HS-5 (cell line): Measurements from ENCODE around the gene RAB3B.

ENCODE experiments used
- DNase-seq: peaks from one replicate; pipeline ENCODE4 v3.0.0-alpha.2; 2012; ENCODE audit warnings: low read depth

The RAB3B gene

DNA sequence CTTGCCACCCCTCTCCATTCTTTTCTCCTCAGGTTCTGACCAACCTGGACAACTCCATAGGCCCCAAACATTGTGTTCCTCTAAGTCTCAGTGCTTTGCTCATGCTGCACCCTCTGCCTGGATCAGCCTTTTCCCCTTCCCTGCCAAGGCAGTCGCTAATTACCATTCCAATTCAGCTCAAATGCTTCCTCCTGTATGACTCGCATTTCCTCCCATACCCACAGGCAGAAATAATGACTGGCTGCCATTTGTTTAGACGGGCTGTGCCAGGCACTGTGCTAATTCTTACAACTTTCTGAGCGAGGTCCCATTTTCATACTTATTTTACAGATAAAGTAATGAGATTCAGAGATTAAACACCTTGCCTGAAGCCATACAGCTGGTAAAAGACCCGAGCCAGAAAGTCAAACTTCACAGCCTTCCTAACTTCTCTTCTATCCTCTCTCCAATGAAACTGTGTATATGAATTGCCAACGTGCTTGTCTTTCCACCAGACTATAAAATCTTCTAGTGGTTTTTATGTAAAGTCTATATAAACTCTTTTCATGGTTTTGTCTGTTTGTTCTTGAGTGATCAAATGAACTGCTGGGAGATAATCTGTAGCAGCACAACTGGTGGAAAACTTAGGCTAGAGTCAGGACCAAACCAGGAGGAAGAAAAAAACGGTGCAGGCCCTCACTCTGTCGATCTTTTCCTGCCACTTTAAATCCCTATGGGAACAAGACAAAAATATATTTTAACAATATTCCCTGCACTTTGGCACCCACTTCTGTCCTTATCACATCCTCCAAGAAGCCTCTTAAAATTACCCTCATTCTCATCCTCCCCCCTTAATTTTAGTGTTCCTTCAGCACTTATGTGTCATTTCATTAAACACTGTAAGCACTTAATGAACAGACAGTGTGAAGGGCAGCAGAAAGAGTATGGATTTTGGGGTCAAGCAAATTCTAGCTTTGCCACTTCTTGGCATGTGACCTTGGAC is 33.7 kb downstream of the RAB3B start:
- DNase-seq = peak; percentile 44

DNA sequence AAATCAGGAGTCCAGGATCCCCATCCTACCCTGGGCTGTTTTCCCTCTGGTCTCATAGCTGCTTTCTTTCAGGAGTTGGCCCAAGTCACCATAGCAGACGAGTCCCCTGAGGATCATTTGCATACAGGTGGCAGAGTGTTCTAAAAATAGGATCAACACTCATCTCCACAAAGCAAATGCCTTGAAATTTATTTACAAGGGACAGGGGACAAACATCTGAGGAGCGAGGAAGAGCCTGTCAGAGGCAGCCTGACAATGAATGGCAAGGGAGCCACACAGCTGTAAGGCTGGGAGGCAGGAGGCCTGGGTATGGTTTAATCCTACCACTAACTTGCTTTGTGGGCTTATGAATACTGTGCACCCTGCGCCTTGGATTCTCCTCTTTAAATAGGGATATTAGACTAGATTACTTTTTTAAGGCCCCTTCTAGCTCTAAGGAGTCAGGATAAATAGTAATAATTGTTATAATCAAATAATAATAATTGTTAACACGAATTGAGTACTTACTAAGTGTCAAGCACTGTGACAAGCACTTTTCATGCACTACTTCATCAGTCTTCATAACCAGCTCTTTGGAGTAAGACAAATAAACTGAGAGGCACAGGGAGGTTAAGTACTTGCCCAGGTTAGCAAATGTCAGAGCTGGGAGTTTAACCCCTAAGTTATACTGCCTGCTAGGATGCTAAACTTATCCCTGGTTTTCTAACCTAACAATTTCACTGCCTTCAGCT is 34.5 kb downstream of the RAB3B start:
- DNase-seq = no peak

GRCh38 chr1:51954783-51955182 is 35.7 kb downstream of the RAB3B start:
- no peak for DNase-seq

GRCh38 chr1:51953079-51953478 is 37.4 kb downstream of the RAB3B start:
- no peak for DNase-seq

- no peak for DNase-seq
These were observed 37.9 kb downstream of the RAB3B start for GRCh38 chr1:51952638-51953037.

- no peak for DNase-seq
These were observed 39.8 kb downstream of the RAB3B start for GRCh38 chr1:51950701-51951100.

GRCh38 chr1:51949014-51949702 is 41.3 kb downstream of the RAB3B start:
- no peak for DNase-seq

DNA sequence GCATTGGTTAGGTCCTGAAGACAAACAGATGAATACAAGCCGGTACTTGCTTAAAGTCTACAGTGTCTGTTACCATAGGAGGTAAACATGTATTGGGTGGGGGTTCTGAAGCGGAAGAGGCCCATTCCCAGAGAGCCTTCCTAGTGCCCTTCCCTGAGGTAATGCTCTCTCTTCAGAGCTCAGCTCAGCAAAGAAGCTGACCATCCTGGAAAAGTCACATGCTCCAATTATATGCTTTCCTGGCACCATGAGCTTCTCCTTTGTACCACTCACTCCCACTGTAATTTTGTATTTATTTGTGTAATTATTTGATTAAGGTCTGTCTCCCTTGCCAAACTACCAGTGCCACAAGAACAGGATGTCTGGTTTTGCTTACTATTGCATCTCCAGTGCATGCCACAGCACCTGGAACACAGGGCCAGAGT is 42.0 kb downstream of the RAB3B start:
- DNase-seq = no peak

DNA sequence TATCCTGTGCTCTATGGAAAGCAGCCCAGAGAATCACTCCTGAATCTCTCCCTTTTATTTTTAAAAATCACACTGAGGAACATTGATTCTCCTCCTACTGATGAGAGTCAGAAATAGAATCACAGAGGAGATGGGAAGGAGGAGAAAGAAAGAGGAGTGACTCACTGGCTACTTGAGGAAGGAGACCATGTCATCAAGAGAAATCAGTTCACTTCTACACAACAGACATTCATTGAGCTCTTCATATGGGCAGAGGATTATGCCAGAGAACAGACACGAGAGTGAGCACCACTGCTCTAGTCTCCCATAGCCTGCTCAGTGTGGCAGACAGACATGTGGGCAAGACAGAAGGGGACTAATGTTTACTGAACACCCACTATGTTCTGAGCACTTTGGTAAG is 44.2 kb downstream of the RAB3B start:
- no peak for DNase-seq

DNA sequence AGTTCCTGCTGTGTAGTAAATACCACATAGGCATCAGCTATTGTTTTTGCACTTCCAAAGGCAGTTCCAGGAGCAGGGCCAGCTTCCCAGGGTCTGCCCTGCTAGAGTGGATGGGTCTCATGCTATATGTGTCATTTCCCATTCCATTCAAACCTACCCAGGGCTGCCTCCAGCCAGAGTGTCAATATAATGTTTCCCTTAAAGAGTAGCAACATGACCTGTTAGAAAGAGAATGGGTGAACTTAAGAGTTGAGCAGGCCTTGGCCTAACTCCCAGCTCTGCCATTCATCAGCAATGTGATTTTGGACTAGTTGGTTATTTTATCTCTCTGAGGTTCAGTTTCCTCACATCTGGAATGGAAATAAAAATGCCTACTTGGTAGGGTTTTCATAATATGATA is 44.9 kb downstream of the RAB3B start:
- DNase-seq = no peak

GRCh38 chr1:51942281-51942680 is 48.2 kb downstream of the RAB3B start:
- no peak for DNase-seq

DNA sequence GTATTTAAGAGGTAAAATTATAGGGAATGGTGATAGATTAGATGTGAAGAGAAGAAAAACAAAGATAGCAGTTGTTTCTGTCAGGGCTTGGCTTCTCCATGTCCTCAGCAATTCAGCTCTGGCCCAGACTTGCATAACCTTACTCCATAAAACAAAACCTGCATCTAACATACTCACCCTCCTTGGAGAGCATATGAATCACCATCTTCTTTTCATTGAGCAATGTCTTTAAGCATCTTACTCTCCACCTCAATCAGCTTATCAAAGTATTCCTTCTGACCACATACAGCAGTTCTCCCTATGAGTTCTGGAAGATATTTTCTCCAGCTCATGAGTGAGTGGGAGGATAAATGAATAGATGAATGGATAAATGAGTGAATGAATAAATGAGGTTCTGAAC is 49.0 kb downstream of the RAB3B start:
- no peak for DNase-seq

DNA sequence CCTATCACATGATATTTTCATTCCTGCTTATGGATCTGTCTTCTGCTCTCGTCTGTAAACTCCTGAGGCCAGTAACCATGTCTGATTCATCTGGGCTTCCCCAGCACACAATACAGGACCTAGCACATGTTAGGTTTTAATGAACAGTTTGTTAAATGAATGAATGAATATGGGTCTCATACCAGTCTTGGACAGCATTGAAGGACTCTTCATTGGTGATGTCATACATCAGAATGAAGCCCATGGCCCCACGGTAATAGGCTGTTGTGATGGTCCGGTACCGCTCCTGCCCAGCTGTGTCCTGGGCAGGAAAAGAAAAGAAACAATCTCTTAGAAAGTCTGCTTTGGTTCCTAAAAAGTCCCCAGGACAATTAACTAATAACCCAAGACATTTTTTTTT is 53.4 kb downstream of the RAB3B start:
- no peak for DNase-seq

DNA sequence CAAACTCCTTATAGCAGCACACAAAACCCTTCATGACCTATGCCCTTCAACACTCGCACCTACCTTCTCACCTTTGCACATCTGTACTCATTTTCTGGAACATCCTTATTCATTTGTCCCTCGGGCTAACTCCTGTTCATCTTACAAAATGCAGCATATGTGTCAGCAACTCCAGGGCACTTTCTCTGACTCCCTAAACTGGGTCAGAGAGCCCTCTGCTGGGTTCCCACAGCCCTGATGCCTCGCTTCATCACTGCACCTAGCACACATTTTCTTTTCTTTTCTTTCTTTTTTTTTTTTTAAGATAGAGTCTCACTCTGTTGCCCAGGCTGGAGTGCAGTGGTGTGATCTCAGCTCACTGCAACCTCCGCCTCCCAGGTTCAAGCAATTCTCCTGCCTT is 54.0 kb downstream of the RAB3B start:
- DNase-seq = no peak

DNA sequence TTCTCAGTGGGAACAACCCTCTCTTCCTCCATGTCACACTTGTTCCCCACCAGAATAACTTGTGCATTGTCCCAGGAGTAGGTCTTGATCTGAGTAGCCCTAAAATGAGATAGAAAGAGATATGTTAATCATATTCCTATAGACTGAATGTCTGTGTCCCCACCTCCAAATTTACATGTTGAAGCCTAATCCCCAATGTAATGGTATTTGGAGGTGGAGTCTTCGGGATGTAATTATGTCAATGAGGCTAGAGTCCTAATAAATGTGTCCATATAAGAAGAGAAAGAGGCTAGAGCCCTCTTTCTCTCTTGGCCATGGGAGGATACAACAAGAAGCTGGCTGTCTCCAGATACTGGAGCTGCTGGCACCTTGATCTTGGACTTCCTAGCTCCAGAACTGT is 57.2 kb downstream of the RAB3B start:
- DNase-seq = no peak

GRCh38 chr1:51930329-51930728 is 60.2 kb downstream of the RAB3B start:
- no peak for DNase-seq

GRCh38 chr1:51928896-51929295 is 61.6 kb downstream of the RAB3B start:
- DNase-seq = no peak

DNA sequence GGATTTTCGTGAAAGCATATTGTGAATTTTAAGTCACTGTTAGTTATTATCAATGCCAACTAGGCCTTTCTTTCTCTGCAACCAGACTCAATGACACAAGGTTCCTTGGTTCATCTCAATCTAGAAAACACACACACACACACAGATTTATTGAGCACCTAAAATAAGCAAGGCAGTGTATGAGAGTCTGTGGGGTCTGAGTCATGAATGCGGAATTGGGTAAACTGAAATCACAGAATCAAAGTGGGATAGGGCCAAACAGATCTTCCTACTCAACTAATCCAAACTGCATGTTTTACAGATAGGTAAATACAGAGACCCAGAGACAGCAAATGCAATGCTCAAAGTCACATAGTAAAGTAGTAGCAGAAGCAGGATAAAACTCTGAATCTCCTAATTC is 63.5 kb downstream of the RAB3B start:
- no peak for DNase-seq

GRCh38 chr1:51926171-51926812 is 64.2 kb downstream of the RAB3B start:
- no peak for DNase-seq

DNA sequence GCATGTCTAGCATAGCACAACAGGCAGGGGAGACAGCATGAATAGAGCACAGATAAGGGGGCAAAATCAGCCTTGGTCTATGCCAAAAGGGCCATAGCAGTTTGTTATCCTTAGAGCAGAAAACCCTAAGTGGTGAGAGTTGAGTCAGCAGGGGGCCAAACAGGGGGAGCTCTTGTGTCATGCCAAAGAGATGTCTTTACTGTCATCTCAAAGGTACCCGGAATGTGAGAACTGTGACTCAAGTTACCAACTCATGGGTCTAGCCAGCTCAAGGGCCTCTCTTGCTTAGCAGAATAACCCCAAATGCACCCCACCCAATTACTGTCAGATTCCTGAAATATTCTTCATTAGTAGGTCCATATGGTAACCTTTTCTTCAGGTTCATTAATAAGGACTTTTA is 66.0 kb downstream of the RAB3B start:
- peak; percentile 72 for DNase-seq

DNA sequence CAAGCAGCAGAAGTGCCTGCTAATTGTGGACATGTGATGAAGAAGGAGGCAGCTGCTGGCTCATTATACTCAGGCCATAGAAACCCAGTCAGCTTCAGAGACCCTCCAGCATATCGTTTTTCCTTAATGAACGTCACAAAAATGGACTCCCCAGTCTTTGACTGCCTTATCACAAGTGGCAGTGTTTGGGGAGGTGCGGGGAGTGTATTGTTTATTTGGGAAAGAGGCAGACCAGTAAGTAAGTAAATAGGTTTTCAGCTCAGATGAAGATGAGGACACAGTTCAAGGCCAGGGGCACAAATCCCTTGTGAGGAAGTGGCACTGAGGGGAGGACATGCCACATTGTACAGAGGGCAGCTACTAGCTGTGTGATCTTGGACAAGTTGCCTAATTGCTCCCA is 68.5 kb downstream of the RAB3B start:
- no peak for DNase-seq

DNA sequence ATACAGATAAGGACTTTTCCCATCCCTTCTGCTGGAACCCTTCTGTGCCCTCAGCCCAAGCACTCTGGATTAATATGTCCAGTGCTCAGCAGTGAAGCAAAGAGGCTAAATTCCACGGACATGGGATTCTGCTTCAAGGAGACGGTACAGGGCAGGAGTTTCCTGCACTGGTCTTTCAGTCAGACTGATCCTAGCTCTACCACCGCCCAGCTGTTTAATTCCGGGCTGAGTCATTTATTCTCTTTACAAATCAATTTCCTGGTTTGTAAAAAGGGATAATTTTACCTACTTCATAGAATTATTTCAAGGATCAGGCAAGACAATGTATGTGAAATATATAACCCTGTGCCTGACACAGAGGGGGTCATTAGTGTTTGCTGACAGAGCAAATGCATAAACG is 70.4 kb downstream of the RAB3B start:
- no peak for DNase-seq
